Measurements from ENCODE around the gene HEPHL1. TPM values are rescaled to one million over a fixed set of nuclear protein-coding genes. Genes with fewer than 3 reads are reported as not detected.
"Not testable (repeated sequence)": the region's sequence is repeated elsewhere in the genome, so short reads cannot be mapped to it uniquely, and the experiment has no call there.

HEPHL1 gene
- total RNA-seq, 4 donors from 2014 or later: not detected

GRCh38 chr11:94117197-94117574 is 96.0 kb downstream of the HEPHL1 start:
- no peak for DNase-seq
- Histone ChIP-seq H3K36me3 (no peaks in the 10 kb centered on the region), H3K27ac (no peak overlapping the region), H3K4me1 (peaks cover 3 to 5% of the 10 kb centered on the region in 2 donors), H3K4me3 (no peak overlapping the region), H3K9me3 (no peaks in the 10 kb centered on the region), H3K27me3 (no peaks in the 10 kb centered on the region)
- intact Hi-C loops (cut with DNase I; ENCODE audit: low total_unique reads): no loop called here
- TF ChIP-seq CTCF (IDR thresholded peaks at IDR 0.05) (no peak), POLR2A (IDR thresholded peaks at IDR 0.05) (no peak)

GRCh38 chr11:94117871-94118270 is 96.7 kb downstream of the HEPHL1 start:
- Histone ChIP-seq H3K4me1 (peaks cover 0 to 1% of the 10 kb centered on the region in 2 donors), H3K4me3 (no peak overlapping the region), H3K36me3 (no peaks in the 10 kb centered on the region), H3K27ac (no peak overlapping the region), H3K27me3 (no peaks in the 10 kb centered on the region), H3K9me3 (no peaks in the 10 kb centered on the region)
- TF ChIP-seq POLR2A (IDR thresholded peaks at IDR 0.05) (no peak), CTCF (IDR thresholded peaks at IDR 0.05) (no peak)
- no peak for DNase-seq
- intact Hi-C loops (cut with DNase I; ENCODE audit: low total_unique reads): no loop called here

- H3K9me3 ChIP-seq; H3K4me1 ChIP-seq; H3K27me3 ChIP-seq; H3K4me3 ChIP-seq; H3K27ac ChIP-seq; intact Hi-C loops (cut with DNase I; ENCODE audit: low total_unique reads); H3K36me3 ChIP-seq; DNase-seq: not testable (repeated sequence)
Observed at GRCh38 chr11:94119676-94120075, 98.5 kb downstream of the HEPHL1 start.

GRCh38 chr11:94120516-94120915 is 99.4 kb downstream of the HEPHL1 start:
- H3K36me3 ChIP-seq; H3K9me3 ChIP-seq; H3K27me3 ChIP-seq; H3K27ac ChIP-seq; DNase-seq; H3K4me1 ChIP-seq; H3K4me3 ChIP-seq; intact Hi-C loops (cut with DNase I; ENCODE audit: low total_unique reads): not testable (repeated sequence)

- Histone ChIP-seq H3K36me3 (no peaks in the 10 kb centered on the region), H3K4me3 (no peak overlapping the region), H3K27me3 (no peaks in the 10 kb centered on the region), H3K27ac (no peak overlapping the region), H3K9me3 (no peaks in the 10 kb centered on the region), H3K4me1 (no peaks in the 10 kb centered on the region)
- no peak for TF ChIP-seq POLR2A (IDR thresholded peaks at IDR 0.05)
- no peak for TF ChIP-seq CTCF (IDR thresholded peaks at IDR 0.05)
- no peak for DNase-seq
- intact Hi-C loops (cut with DNase I; ENCODE audit: low total_unique reads): no loop called here
Observed at GRCh38 chr11:94120946-94121345, 99.8 kb downstream of the HEPHL1 start.

GRCh38 chr11:94125407-94126115 is 104.4 kb downstream of the HEPHL1 start:
- intact Hi-C loops (cut with DNase I; ENCODE audit: low total_unique reads): no loop called here
- H3K27ac ChIP-seq: no peak overlapping the region
- H3K4me1 ChIP-seq: no peaks in the 10 kb centered on the region
- no peaks in the 10 kb centered on the region for H3K36me3 ChIP-seq
- H3K27me3 ChIP-seq: no peaks in the 10 kb centered on the region
- no peak for DNase-seq
- no peak for TF ChIP-seq POLR2A (IDR thresholded peaks at IDR 0.05)
- no peak for TF ChIP-seq CTCF (IDR thresholded peaks at IDR 0.05)
- H3K9me3 ChIP-seq: no peaks in the 10 kb centered on the region
- no peak overlapping the region for H3K4me3 ChIP-seq
